ENCODE measurements around the gene RPLP2.
A peak's percentile ranks its signal among the peaks of the same experiment; 100 is the strongest.

The RPLP2 gene

DNA sequence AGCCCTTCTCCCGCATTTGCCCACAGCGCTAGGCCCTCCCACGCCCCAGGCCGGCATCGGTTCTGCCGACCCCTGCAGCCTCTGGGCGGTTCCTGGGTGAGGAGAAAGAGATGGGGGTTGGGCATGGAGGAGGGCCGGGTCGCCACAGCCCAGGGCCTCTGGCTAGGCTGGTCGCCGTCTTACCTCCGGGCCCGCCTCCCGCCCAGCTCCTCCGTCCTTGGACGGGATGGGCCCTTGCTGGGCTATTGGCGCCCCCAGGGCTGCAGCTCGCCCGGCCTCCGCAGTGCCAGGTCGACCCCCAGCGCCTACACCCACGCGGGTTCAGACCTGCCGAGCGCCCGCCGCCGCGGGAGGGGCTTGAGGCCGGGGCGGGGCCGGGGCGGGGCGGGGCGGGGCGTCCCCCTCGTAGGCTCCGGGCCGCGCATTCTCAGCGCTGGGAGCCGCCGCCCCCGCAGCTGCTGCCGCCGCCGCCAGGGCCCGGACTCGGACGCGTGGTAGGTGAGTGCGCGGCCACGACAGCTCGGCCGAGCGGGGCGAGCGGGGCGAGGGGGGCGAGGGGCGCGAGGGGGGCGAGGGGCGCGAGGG is 22.9 kb downstream of the RPLP2 start, which contains the start of gene CD151 (continued):
- TF ChIP-seq GLIS2 (tag by site-specific recombination; IDR thresholded peaks at IDR 0.05): peak; percentile 94
- 0 out of 2 replicates have a peak, but pooled peaks have one; percentile 17 for TF ChIP-seq ZEB2 (tag by site-specific recombination; IDR thresholded peaks at IDR 0.05)
- TF ChIP-seq, protein P1, sequence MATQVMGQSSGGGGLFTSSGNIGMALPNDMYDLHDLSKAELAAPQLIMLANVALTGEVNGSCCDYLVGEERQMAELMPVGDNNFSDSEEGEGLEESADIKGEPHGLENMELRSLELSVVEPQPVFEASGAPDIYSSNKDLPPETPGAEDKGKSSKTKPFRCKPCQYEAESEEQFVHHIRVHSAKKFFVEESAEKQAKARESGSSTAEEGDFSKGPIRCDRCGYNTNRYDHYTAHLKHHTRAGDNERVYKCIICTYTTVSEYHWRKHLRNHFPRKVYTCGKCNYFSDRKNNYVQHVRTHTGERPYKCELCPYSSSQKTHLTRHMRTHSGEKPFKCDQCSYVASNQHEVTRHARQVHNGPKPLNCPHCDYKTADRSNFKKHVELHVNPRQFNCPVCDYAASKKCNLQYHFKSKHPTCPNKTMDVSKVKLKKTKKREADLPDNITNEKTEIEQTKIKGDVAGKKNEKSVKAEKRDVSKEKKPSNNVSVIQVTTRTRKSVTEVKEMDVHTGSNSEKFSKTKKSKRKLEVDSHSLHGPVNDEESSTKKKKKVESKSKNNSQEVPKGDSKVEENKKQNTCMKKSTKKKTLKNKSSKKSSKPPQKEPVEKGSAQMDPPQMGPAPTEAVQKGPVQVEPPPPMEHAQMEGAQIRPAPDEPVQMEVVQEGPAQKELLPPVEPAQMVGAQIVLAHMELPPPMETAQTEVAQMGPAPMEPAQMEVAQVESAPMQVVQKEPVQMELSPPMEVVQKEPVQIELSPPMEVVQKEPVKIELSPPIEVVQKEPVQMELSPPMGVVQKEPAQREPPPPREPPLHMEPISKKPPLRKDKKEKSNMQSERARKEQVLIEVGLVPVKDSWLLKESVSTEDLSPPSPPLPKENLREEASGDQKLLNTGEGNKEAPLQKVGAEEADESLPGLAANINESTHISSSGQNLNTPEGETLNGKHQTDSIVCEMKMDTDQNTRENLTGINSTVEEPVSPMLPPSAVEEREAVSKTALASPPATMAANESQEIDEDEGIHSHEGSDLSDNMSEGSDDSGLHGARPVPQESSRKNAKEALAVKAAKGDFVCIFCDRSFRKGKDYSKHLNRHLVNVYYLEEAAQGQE (tag by site-specific recombination; IDR thresholded peaks at IDR 0.05): no peak
- TF ChIP-seq ZNF473 (tag by site-specific recombination; IDR thresholded peaks at IDR 0.05): no peak
- TF ChIP-seq ZNF791 (tag by site-specific recombination; IDR thresholded peaks at IDR 0.05): no peak
- TF ChIP-seq ZFP3 (tag by site-specific recombination; IDR thresholded peaks at IDR 0.05; ENCODE audit: low read depth): no peak
- TF ChIP-seq SP3 (tag by site-specific recombination; IDR thresholded peaks at IDR 0.05): peak; percentile 84
- TF ChIP-seq KLF7 (tag by site-specific recombination; IDR thresholded peaks at IDR 0.05; ENCODE audit: borderline replicate concordance): 0 out of 2 replicates have a peak, but pooled peaks have one; percentile 22
- TF ChIP-seq, protein P2, sequence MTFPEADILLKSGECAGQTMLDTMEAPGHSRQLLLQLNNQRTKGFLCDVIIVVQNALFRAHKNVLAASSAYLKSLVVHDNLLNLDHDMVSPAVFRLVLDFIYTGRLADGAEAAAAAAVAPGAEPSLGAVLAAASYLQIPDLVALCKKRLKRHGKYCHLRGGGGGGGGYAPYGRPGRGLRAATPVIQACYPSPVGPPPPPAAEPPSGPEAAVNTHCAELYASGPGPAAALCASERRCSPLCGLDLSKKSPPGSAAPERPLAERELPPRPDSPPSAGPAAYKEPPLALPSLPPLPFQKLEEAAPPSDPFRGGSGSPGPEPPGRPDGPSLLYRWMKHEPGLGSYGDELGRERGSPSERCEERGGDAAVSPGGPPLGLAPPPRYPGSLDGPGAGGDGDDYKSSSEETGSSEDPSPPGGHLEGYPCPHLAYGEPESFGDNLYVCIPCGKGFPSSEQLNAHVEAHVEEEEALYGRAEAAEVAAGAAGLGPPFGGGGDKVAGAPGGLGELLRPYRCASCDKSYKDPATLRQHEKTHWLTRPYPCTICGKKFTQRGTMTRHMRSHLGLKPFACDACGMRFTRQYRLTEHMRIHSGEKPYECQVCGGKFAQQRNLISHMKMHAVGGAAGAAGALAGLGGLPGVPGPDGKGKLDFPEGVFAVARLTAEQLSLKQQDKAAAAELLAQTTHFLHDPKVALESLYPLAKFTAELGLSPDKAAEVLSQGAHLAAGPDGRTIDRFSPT (tag by site-specific recombination; IDR thresholded peaks at IDR 0.05): peak; percentile 77
- no peak for TF ChIP-seq TCF7L2 (IDR thresholded peaks at IDR 0.05; ENCODE audit: borderline replicate concordance, low read depth, low read length)
- TF ChIP-seq ZFHX2 (tag by site-specific recombination; conservative IDR thresholded peaks at IDR 0.05): peak; percentile 72
- TF ChIP-seq SP2 (tag by site-specific recombination; IDR thresholded peaks at IDR 0.05): peak; percentile 71
- TF ChIP-seq ZBTB17 (tag by site-specific recombination; IDR thresholded peaks at IDR 0.05): 0 out of 2 replicates have a peak, but pooled peaks have one; percentile 30
- peak; percentile 66 for TF ChIP-seq KLF1 (tag by site-specific recombination; IDR thresholded peaks at IDR 0.05)
- TF ChIP-seq SALL2 (tag by site-specific recombination; IDR thresholded peaks at IDR 0.05; ENCODE audit: borderline replicate concordance): no peak
- TF ChIP-seq ZNF335 (tag by site-specific recombination; conservative IDR thresholded peaks at IDR 0.05): peak; percentile 59; the same call in 1 of the 2 replicates
- peak; percentile 41; the same call in 1 of the 2 replicates for TF ChIP-seq KLF9 (tag by site-specific recombination; IDR thresholded peaks at IDR 0.05; ENCODE audit: low read depth)
- TF ChIP-seq, protein P3, sequence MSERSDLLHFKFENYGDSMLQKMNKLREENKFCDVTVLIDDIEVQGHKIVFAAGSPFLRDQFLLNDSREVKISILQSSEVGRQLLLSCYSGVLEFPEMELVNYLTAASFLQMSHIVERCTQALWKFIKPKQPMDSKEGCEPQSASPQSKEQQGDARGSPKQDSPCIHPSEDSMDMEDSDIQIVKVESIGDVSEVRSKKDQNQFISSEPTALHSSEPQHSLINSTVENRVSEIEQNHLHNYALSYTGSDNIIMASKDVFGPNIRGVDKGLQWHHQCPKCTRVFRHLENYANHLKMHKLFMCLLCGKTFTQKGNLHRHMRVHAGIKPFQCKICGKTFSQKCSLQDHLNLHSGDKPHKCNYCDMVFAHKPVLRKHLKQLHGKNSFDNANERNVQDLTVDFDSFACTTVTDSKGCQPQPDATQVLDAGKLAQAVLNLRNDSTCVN (tag by site-specific recombination; optimal IDR thresholded peaks at IDR 0.05): no peak
- peak; percentile 58 for TF ChIP-seq ZIC2 (tag by site-specific recombination; IDR thresholded peaks at IDR 0.05)
- TF ChIP-seq ZNF324 (tag by site-specific recombination; IDR thresholded peaks at IDR 0.05): no peak
- TF ChIP-seq ZBTB8A (tag by site-specific recombination; IDR thresholded peaks at IDR 0.05): peak; percentile 81
- TF ChIP-seq ZNF600 (tag by site-specific recombination; IDR thresholded peaks at IDR 0.05): peak; percentile 51; the same call in 1 of the 2 replicates
- TF ChIP-seq HOXC10 (CRISPR knock-in tag; IDR thresholded peaks at IDR 0.05): no peak
- 0 out of 2 replicates have a peak, but pooled peaks have one; percentile 42 for TF ChIP-seq ZBTB7A (tag by site-specific recombination; IDR thresholded peaks at IDR 0.05; ENCODE audit: low read depth)
- peak; percentile 62; the same call in 1 of the 2 replicates for TF ChIP-seq ZXDB (tag by site-specific recombination; IDR thresholded peaks at IDR 0.05)
- TF ChIP-seq KLF16 (tag by site-specific recombination; IDR thresholded peaks at IDR 0.05): 0 out of 2 replicates have a peak, but pooled peaks have one; percentile 16
- peak; percentile 49; the same call in 1 of the 2 replicates for TF ChIP-seq BCL11B (tag by site-specific recombination; IDR thresholded peaks at IDR 0.05; ENCODE audit: low read depth)
- peak; percentile 17; the same call in 1 of the 2 replicates for TF ChIP-seq ZNF341 (tag by site-specific recombination; IDR thresholded peaks at IDR 0.05; ENCODE audit: low read depth)
- TF ChIP-seq, protein P4, sequence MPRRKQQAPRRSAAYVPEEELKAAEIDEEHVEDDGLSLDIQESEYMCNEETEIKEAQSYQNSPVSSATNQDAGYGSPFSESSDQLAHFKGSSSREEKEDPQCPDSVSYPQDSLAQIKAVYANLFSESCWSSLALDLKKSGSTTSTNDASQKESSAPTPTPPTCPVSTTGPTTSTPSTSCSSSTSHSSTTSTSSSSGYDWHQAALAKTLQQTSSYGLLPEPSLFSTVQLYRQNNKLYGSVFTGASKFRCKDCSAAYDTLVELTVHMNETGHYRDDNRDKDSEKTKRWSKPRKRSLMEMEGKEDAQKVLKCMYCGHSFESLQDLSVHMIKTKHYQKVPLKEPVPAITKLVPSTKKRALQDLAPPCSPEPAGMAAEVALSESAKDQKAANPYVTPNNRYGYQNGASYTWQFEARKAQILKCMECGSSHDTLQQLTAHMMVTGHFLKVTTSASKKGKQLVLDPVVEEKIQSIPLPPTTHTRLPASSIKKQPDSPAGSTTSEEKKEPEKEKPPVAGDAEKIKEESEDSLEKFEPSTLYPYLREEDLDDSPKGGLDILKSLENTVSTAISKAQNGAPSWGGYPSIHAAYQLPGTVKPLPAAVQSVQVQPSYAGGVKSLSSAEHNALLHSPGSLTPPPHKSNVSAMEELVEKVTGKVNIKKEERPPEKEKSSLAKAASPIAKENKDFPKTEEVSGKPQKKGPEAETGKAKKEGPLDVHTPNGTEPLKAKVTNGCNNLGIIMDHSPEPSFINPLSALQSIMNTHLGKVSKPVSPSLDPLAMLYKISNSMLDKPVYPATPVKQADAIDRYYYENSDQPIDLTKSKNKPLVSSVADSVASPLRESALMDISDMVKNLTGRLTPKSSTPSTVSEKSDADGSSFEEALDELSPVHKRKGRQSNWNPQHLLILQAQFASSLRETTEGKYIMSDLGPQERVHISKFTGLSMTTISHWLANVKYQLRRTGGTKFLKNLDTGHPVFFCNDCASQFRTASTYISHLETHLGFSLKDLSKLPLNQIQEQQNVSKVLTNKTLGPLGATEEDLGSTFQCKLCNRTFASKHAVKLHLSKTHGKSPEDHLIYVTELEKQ (tag by site-specific recombination; IDR thresholded peaks at IDR 0.05; ENCODE audit: borderline replicate concordance): no peak

All from HEK293 (cell line).